ENCODE data around the gene ZNF14. TPM values are rescaled to one million over a fixed set of nuclear protein-coding genes. Genes with fewer than 3 reads are reported as not detected.
A peak's percentile ranks its signal among the peaks of the same experiment; 100 is the strongest.

The ZNF14 gene
- total and polyA plus RNA-seq, 2 experiments from 2014 or later: 4.6 to 10.2 TPM

DNA sequence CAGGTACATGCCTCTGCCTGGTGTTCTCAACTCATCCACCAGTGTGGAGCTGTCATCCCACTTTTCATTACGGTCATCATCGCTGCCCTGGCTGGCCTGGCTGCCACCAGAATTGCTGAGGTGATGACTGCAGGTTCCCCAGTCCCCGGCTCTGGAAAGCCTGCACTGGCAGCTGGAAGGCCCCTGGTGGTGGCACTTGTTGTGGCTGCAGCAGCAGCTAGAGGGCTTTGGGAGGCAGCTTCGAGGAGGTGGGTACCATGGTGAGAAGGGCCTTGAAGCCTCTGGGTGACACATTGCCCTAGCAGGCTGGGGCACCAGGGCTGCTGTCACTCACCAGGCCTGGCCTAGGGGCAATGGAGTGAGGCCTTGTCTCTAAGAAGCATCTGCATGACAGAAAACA lies 25.3 kb upstream of the ZNF14 start:
- peaks cover 2% of the 10 kb centered on the region for H3K27me3 Mint-ChIP-seq (ENCODE audit: insufficient read depth, low read depth, poor library complexity)
- Histone ChIP-seq H3F3A (replicated peaks; ENCODE audit: low read depth) (no peaks in the 10 kb centered on the region), H3K4me1 (ENCODE audit: insufficient read depth) (no peaks in the 10 kb centered on the region), H3K36me3 (ENCODE audit: insufficient read depth) (no peaks in the 10 kb centered on the region), H3K27ac (ENCODE audit: low read depth) (no peak overlapping the region), H3K79me2 (replicated peaks; ENCODE audit: insufficient read depth) (no peaks in the 10 kb centered on the region), H3K9me2 (ENCODE audit: insufficient read depth) (no peaks in the 10 kb centered on the region), H2AFZ (no peak overlapping the region), H3K4me2 (no peak overlapping the region), H3K27me3 (ENCODE audit: insufficient read depth) (no peaks in the 10 kb centered on the region), H4K20me1 (replicated peaks; ENCODE audit: insufficient read depth) (no peaks in the 10 kb centered on the region), H3K4me3 (no peak overlapping the region)
- H3K9me3 Mint-ChIP-seq: peaks cover 13% of the 10 kb centered on the region
- H3K4me3 Mint-ChIP-seq: no peak overlapping the region
- no peaks in the 10 kb centered on the region for H3K4me1 Mint-ChIP-seq
- H3K27ac Mint-ChIP-seq: no peak overlapping the region
- ATAC-seq (peak; percentile 29; the same call in 1 of the 3 replicates), DNase-seq (ENCODE audit: low spot score) (peak; percentile 44)
- peaks cover 2% of the 10 kb centered on the region; the same call in 1 of the 3 replicates for H3K36me3 Mint-ChIP-seq (ENCODE audit: low read depth)
- TF ChIP-seq CREB1 (CRISPR knock-in tag; IDR thresholded peaks at IDR 0.05; ENCODE audit: low read depth) (no peak), STAT1 (IDR thresholded peaks at IDR 0.05; ENCODE audit: unreplicated experiment) (no peak), REST (IDR thresholded peaks at IDR 0.05; ENCODE audit: unreplicated experiment) (no peak)
- TF ChIP-seq, protein P1, sequence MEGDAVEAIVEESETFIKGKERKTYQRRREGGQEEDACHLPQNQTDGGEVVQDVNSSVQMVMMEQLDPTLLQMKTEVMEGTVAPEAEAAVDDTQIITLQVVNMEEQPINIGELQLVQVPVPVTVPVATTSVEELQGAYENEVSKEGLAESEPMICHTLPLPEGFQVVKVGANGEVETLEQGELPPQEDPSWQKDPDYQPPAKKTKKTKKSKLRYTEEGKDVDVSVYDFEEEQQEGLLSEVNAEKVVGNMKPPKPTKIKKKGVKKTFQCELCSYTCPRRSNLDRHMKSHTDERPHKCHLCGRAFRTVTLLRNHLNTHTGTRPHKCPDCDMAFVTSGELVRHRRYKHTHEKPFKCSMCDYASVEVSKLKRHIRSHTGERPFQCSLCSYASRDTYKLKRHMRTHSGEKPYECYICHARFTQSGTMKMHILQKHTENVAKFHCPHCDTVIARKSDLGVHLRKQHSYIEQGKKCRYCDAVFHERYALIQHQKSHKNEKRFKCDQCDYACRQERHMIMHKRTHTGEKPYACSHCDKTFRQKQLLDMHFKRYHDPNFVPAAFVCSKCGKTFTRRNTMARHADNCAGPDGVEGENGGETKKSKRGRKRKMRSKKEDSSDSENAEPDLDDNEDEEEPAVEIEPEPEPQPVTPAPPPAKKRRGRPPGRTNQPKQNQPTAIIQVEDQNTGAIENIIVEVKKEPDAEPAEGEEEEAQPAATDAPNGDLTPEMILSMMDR (conservative IDR thresholded peaks at IDR 0.05; ENCODE audit: low read depth in 2 of 2): peak; percentile 20 to 40; a peak in 3 of 4 replicates

GRCh38 chr19:19752760-19753403 lies 20.0 kb upstream of the ZNF14 start:
- ATAC-seq (no peak), DNase-seq (ENCODE audit: low spot score) (no peak)
- no peak overlapping the region for H3K27ac Mint-ChIP-seq
- H4K20me1 ChIP-seq (replicated peaks; ENCODE audit: insufficient read depth): no peaks in the 10 kb centered on the region
- H3F3A ChIP-seq (replicated peaks; ENCODE audit: low read depth): no peaks in the 10 kb centered on the region
- H3K27me3 ChIP-seq (ENCODE audit: insufficient read depth): no peaks in the 10 kb centered on the region
- H3K4me3 ChIP-seq: no peak overlapping the region
- H2AFZ ChIP-seq: no peak overlapping the region
- no peaks in the 10 kb centered on the region for H3K36me3 ChIP-seq (ENCODE audit: insufficient read depth)
- H3K9me2 ChIP-seq (ENCODE audit: insufficient read depth): no peaks in the 10 kb centered on the region
- H3K4me1 ChIP-seq (ENCODE audit: insufficient read depth): no peaks in the 10 kb centered on the region
- H3K36me3 Mint-ChIP-seq (ENCODE audit: low read depth): peaks cover 2% of the 10 kb centered on the region; the same call in 1 of the 3 replicates
- no peak overlapping the region for H3K27ac ChIP-seq (ENCODE audit: low read depth)
- H3K4me3 Mint-ChIP-seq: no peak overlapping the region
- H3K27me3 Mint-ChIP-seq (ENCODE audit: insufficient read depth, low read depth, poor library complexity): peaks cover 7% of the 10 kb centered on the region
- no peak overlapping the region for H3K4me2 ChIP-seq
- H3K79me2 ChIP-seq (replicated peaks; ENCODE audit: insufficient read depth): no peaks in the 10 kb centered on the region
- no peaks in the 10 kb centered on the region for H3K4me1 Mint-ChIP-seq
- peaks cover 17% of the 10 kb centered on the region for H3K9me3 Mint-ChIP-seq
- no peak for TF ChIP-seq CREB1 (CRISPR knock-in tag; IDR thresholded peaks at IDR 0.05; ENCODE audit: low read depth)
- TF ChIP-seq ETS1 (IDR thresholded peaks at IDR 0.05): no peak
- no peak for TF ChIP-seq ZNF462 (CRISPR knock-in tag; IDR thresholded peaks at IDR 0.05)
- TF ChIP-seq POLR2AphosphoS5 (IDR thresholded peaks at IDR 0.05; ENCODE audit: low read depth): no peak
- no peak for TF ChIP-seq NANOG (IDR thresholded peaks at IDR 0.05; ENCODE audit: borderline replicate concordance)

Data from GM23338 (cell line).